Measurements from ENCODE around the gene SLC22A3.

- no peak for TF ChIP-seq CTCF (IDR thresholded peaks at IDR 0.05)
- TF ChIP-seq EZH2 (IDR thresholded peaks at IDR 0.05; ENCODE audit: borderline replicate concordance, insufficient read depth, low read depth, low read length, poor library complexity, severe bottlenecking): no peak
Measured at GRCh38 chr6:160442151-160442550, 94.0 kb downstream of the SLC22A3 start.
